SK-N-SH treated with all-trans-retinoic acid at 6 μM for 48 hours (cell line): ENCODE data around the gene PHACTR4.

Source experiments
- ARNTL ChIP-seq: fragments of 450-650 bp; formaldehyde crosslinking; IDR thresholded peaks from 2 replicates; pipeline ENCODE4 v1.5.0; 2020; ENCODE audit warnings: low read depth, mild to moderate bottlenecking, moderate library complexity, borderline replicate concordance
- BACH2 ChIP-seq: fragments of 250-450 bp; sonication (Bioruptor Pico); IDR thresholded peaks from 2 replicates; pipeline ENCODE4 v1.9.0; 2021; ENCODE audit warnings: mild to moderate bottlenecking, borderline replicate concordance
- CREB5 ChIP-seq: fragments of 250-450 bp; sonication (Bioruptor Pico); IDR thresholded peaks from 2 replicates; pipeline ENCODE4 v1.5.1; 2020; ENCODE audit warnings: low read depth, mild to moderate bottlenecking, moderate library complexity
- CSRNP3 ChIP-seq: fragments of 250-450 bp; sonication (Bioruptor Pico); IDR thresholded peaks from 2 replicates; pipeline ENCODE4 v1.5.1; 2021; ENCODE audit warnings: mild to moderate bottlenecking, moderate library complexity
- ESRRG ChIP-seq: fragments of 250-450 bp; sonication (Bioruptor Pico); IDR thresholded peaks from 2 replicates; pipeline ENCODE4 v1.6.1; 2021; ENCODE audit warnings: mild to moderate bottlenecking
- PPARA ChIP-seq: fragments of 250-450 bp; sonication (Bioruptor Pico); IDR thresholded peaks from 2 replicates; pipeline ENCODE4 v1.5.0; 2020; ENCODE audit warnings: mild to moderate bottlenecking, borderline replicate concordance
- TOX ChIP-seq: fragments of 250-450 bp; sonication (Bioruptor Pico); IDR thresholded peaks from 2 replicates; pipeline ENCODE4 v1.8.0; 2021; ENCODE audit warnings: mild to moderate bottlenecking, moderate library complexity, borderline replicate concordance
- TSHZ2 ChIP-seq: fragments of 250-450 bp; sonication (Bioruptor Pico); IDR thresholded peaks from 2 replicates; pipeline ENCODE4 v1.5.0; 2020; ENCODE audit warnings: mild to moderate bottlenecking, moderate library complexity
- ZC3H10 ChIP-seq: fragments of 250-450 bp; sonication (Bioruptor Pico); IDR thresholded peaks from 2 replicates; pipeline ENCODE4 v1.5.1; 2021; ENCODE audit warnings: mild to moderate bottlenecking, moderate library complexity
- ZFP3 ChIP-seq: fragments of 250-450 bp; sonication (Bioruptor Pico); IDR thresholded peaks from 2 replicates; pipeline ENCODE4 v1.5.0; 2020; ENCODE audit warnings: mild to moderate bottlenecking, moderate library complexity
- ZFP30 ChIP-seq: fragments of 450-650 bp; formaldehyde crosslinking; IDR thresholded peaks from 2 replicates; pipeline ENCODE4 v1.5.0; 2022; ENCODE audit warnings: mild to moderate bottlenecking, moderate library complexity
- TF ChIP-seq, protein P1 (sequence below): fragments of 250-450 bp; sonication (Bioruptor Pico); IDR thresholded peaks from 2 replicates; pipeline ENCODE4 v1.8.0; 2020; ENCODE audit warnings: mild to moderate bottlenecking, moderate library complexity, borderline replicate concordance

GRCh38 chr1:28371010-28371377 lies 1.5 kb downstream of the PHACTR4 start:
- TF ChIP-seq PPARA (CRISPR knock-in tag) (no peak), TSHZ2 (CRISPR knock-in tag) (no peak), BACH2 (CRISPR knock-in tag) (no peak), ZFP3 (CRISPR knock-in tag) (no peak), ZFP30 (CRISPR knock-in tag) (no peak), ESRRG (CRISPR knock-in tag) (no peak), CSRNP3 (CRISPR knock-in tag) (no peak), ARNTL (no peak), ZC3H10 (no peak), TOX (CRISPR knock-in tag) (no peak), CREB5 (no peak)
- TF ChIP-seq, protein P1, sequence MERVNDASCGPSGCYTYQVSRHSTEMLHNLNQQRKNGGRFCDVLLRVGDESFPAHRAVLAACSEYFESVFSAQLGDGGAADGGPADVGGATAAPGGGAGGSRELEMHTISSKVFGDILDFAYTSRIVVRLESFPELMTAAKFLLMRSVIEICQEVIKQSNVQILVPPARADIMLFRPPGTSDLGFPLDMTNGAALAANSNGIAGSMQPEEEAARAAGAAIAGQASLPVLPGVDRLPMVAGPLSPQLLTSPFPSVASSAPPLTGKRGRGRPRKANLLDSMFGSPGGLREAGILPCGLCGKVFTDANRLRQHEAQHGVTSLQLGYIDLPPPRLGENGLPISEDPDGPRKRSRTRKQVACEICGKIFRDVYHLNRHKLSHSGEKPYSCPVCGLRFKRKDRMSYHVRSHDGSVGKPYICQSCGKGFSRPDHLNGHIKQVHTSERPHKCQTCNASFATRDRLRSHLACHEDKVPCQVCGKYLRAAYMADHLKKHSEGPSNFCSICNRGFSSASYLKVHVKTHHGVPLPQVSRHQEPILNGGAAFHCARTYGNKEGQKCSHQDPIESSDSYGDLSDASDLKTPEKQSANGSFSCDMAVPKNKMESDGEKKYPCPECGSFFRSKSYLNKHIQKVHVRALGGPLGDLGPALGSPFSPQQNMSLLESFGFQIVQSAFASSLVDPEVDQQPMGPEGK (CRISPR knock-in tag), result no peak
